GM19099 (cell line): ENCODE results near the gene ATM.

Experiments used
- POLR2A ChIP-seq: IDR thresholded peaks from 3 replicates; pipeline ENCODE4 v1.6.1; 2011; ENCODE audit warnings: low read depth; ENCODE audit not compliant: insufficient read length; ENCODE audit errors: extremely low read depth

The ATM gene

GRCh38 chr11:108235633-108236032, 12.8 kb downstream of the ATM start:
- TF ChIP-seq POLR2A: no peak

- no peak for TF ChIP-seq POLR2A
These were observed 14.2 kb downstream of the ATM start for GRCh38 chr11:108237058-108237481.

GRCh38 chr11:108239076-108239475, 16.2 kb downstream of the ATM start:
- no peak for TF ChIP-seq POLR2A

GRCh38 chr11:108241330-108242037, 18.6 kb downstream of the ATM start:
- TF ChIP-seq POLR2A: no peak

- no peak for TF ChIP-seq POLR2A
These were observed 19.6 kb downstream of the ATM start for GRCh38 chr11:108242422-108242821.

GRCh38 chr11:108246308-108246707, 23.4 kb downstream of the ATM start:
- no peak for TF ChIP-seq POLR2A

- no peak for TF ChIP-seq POLR2A
These were observed 24.0 kb downstream of the ATM start for GRCh38 chr11:108246885-108247284.

- no peak for TF ChIP-seq POLR2A
These were observed 30.3 kb downstream of the ATM start for GRCh38 chr11:108253176-108253575.

- TF ChIP-seq POLR2A: no peak
These were observed 46.7 kb downstream of the ATM start for GRCh38 chr11:108269583-108269982.

GRCh38 chr11:108278546-108278945, 55.7 kb downstream of the ATM start:
- TF ChIP-seq POLR2A: no peak

GRCh38 chr11:108278954-108279353, 56.1 kb downstream of the ATM start:
- TF ChIP-seq POLR2A: no peak

- TF ChIP-seq POLR2A: no peak
These were observed 63.5 kb downstream of the ATM start for GRCh38 chr11:108286370-108286769.

GRCh38 chr11:108286956-108287355, 64.1 kb downstream of the ATM start:
- no peak for TF ChIP-seq POLR2A

- TF ChIP-seq POLR2A: no peak
These were observed 66.8 kb downstream of the ATM start for GRCh38 chr11:108289699-108290098.

- TF ChIP-seq POLR2A: no peak
These were observed 70.4 kb downstream of the ATM start for GRCh38 chr11:108293229-108293628.

GRCh38 chr11:108302121-108302785, 79.4 kb downstream of the ATM start:
- TF ChIP-seq POLR2A: no peak

GRCh38 chr11:108307751-108308150, 84.9 kb downstream of the ATM start:
- TF ChIP-seq POLR2A: no peak

- no peak for TF ChIP-seq POLR2A
These were observed 90.6 kb downstream of the ATM start for GRCh38 chr11:108313444-108313843.
